Fibroblast of lung (primary cell): ENCODE data around the gene CEP131. TPM values are rescaled to one million over a fixed set of nuclear protein-coding genes. Genes with fewer than 3 reads are reported as not detected.
A peak's percentile ranks its signal among the peaks of the same experiment; 100 is the strongest.

Experiments
- DNase-seq, 2 donors: peaks; one replicate each; pipeline versions ENCODE4 v3.0.0 to v3.0.0-alpha.2; 2010; ENCODE audit warnings: low read depth in 2 of 2
- H2AFZ ChIP-seq: 2 replicates; pipeline ENCODE4 v1.5.1; 2012; ENCODE audit warnings: low read length, control low read depth, inconsistent platforms
- H3K27ac ChIP-seq: 2 replicates; pipeline ENCODE4 v1.5.1; 2011; ENCODE audit warnings: low read length, control low read depth; ENCODE audit not compliant: insufficient read depth
- H3K27me3 ChIP-seq: 2 replicates; pipeline ENCODE4 v1.5.1; 2011; ENCODE audit warnings: mild to moderate bottlenecking, low read length; ENCODE audit not compliant: control insufficient read depth, insufficient read depth
- H3K36me3 ChIP-seq: 2 replicates; pipeline ENCODE4 v1.5.1; 2011; ENCODE audit warnings: low read length; ENCODE audit not compliant: control insufficient read depth, insufficient read depth
- H3K4me1 ChIP-seq: 2 replicates; pipeline ENCODE4 v1.5.1; 2011; ENCODE audit warnings: low read length; ENCODE audit not compliant: control insufficient read depth, insufficient read depth; ENCODE audit errors: extremely low read depth
- H3K4me2 ChIP-seq: 2 replicates; pipeline ENCODE4 v1.5.1; 2011; ENCODE audit warnings: low read length, control low read depth; ENCODE audit not compliant: insufficient read depth; ENCODE audit errors: extremely low read depth
- H3K4me3 ChIP-seq, 4 experiments: fragments of 200-600 bp in 1 of 4; sonication (generic) in 1 of 4; replicated peaks in 1 of 4; 2 replicates each; pipeline ENCODE4 v1.5.1; 2011 to 2016; ENCODE audit warnings: low read length in 4 of 4, low read depth in 3 of 4, mild to moderate bottlenecking in 3 of 4, control low read depth in 2 of 4, inconsistent platforms in 1 of 4, mixed read lengths in 1 of 4; ENCODE audit not compliant: insufficient read depth in 1 of 4; ENCODE audit errors: control extremely low read depth in 1 of 4
- H3K79me2 ChIP-seq: 2 replicates; pipeline ENCODE4 v1.5.1; 2012; ENCODE audit warnings: mild to moderate bottlenecking, low read length, inconsistent platforms; ENCODE audit not compliant: control insufficient read depth, insufficient read depth
- H3K9ac ChIP-seq: 2 replicates; pipeline ENCODE4 v1.5.1; 2011; ENCODE audit warnings: mild to moderate bottlenecking, low read length, control low read depth; ENCODE audit not compliant: insufficient read depth
- H3K9me3 ChIP-seq: 2 replicates; pipeline ENCODE4 v1.5.1; 2012; ENCODE audit warnings: low read depth, low read length; ENCODE audit not compliant: control insufficient read depth, insufficient read depth
- H4K20me1 ChIP-seq: 2 replicates; pipeline ENCODE4 v1.5.1; 2011; ENCODE audit warnings: low read length; ENCODE audit not compliant: control insufficient read depth, insufficient read depth; ENCODE audit errors: extremely low read depth
- EZH2 ChIP-seq: IDR thresholded peaks from 2 replicates; pipeline ENCODE4 v1.5.1; 2012; ENCODE audit warnings: low read length, control low read depth, mild to moderate bottlenecking; ENCODE audit errors: missing control alignments
- polyA plus RNA-seq, 2 donors: library from polyadenylated mRNA; depleted of rRNA in 1 of 2; stranded (reverse) in 1 of 2; unstranded in 1 of 2; fragments of >200 nt; gene quantifications; 2 replicates each; pipeline ENCODE4 v1.2.1, GENCODE V29; 2011 to 2012; ENCODE audit warnings: missing spikeins in 1 of 2
- total RNA-seq: library from RNA; depleted of rRNA; stranded (reverse); fragments of >200 nt; gene quantifications from 2 replicates; pipeline ENCODE4 v1.2.1, GENCODE V29; 2014
- TF ChIP-seq, protein P1 (sequence below), 2 donors: IDR thresholded peaks in 1 of 2; conservative IDR thresholded peaks in 1 of 2; 1 replicate in 1 of 2; 2 replicates in 1 of 2; pipeline ENCODE4 v1.5.1; 2011 to 2012; ENCODE audit warnings: low read length in 2 of 2, control low read depth in 1 of 2, inconsistent platforms in 1 of 2, low read depth in 1 of 2, mild to moderate bottlenecking in 1 of 2

Gene CEP131
- total and polyA plus RNA-seq, 2 donors (not counting 1 experiment from before 2014, with no cell fraction given) = 2.0 to 7.4 TPM

- DNase-seq = peak; percentile 77 to 91
- H3K27ac ChIP-seq = no peak overlapping the region
- H3K27me3 ChIP-seq = no peaks in the 10 kb centered on the region
- peaks cover 21% of the 10 kb centered on the region for H3K36me3 ChIP-seq
- H2AFZ ChIP-seq = no peak overlapping the region
- peaks cover 6% of the 10 kb centered on the region for H3K79me2 ChIP-seq
- H3K4me1 ChIP-seq = no peaks in the 10 kb centered on the region
- H3K9me3 ChIP-seq = no peaks in the 10 kb centered on the region
- no peak overlapping the region for H3K9ac ChIP-seq
- H3K4me2 ChIP-seq = peak overlapping the region; percentile 78
- H3K4me3 ChIP-seq = peak overlapping the region in 2 of 4 experiments; percentile 17 to 23
- TF ChIP-seq, protein P1, sequence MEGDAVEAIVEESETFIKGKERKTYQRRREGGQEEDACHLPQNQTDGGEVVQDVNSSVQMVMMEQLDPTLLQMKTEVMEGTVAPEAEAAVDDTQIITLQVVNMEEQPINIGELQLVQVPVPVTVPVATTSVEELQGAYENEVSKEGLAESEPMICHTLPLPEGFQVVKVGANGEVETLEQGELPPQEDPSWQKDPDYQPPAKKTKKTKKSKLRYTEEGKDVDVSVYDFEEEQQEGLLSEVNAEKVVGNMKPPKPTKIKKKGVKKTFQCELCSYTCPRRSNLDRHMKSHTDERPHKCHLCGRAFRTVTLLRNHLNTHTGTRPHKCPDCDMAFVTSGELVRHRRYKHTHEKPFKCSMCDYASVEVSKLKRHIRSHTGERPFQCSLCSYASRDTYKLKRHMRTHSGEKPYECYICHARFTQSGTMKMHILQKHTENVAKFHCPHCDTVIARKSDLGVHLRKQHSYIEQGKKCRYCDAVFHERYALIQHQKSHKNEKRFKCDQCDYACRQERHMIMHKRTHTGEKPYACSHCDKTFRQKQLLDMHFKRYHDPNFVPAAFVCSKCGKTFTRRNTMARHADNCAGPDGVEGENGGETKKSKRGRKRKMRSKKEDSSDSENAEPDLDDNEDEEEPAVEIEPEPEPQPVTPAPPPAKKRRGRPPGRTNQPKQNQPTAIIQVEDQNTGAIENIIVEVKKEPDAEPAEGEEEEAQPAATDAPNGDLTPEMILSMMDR (conservative IDR thresholded peaks at IDR 0.05 in 1 of 2, IDR thresholded peaks at IDR 0.05 in 1 of 2; ENCODE audit: low read depth in 1 of 2, low read length in 2 of 2) = peak; percentile 56 to 81
- no peak for TF ChIP-seq EZH2
- no peaks in the 10 kb centered on the region for H4K20me1 ChIP-seq
These were observed 32.4 kb upstream of the CEP131 start for GRCh38 chr17:81254955-81255717.

- no peaks in the 10 kb centered on the region for H3K27me3 ChIP-seq
- no peaks in the 10 kb centered on the region for H3K9me3 ChIP-seq
- H3K4me3 ChIP-seq = no peak overlapping the region
- H3K79me2 ChIP-seq = peaks cover 6% of the 10 kb centered on the region
- no peaks in the 10 kb centered on the region for H3K4me1 ChIP-seq
- H3K9ac ChIP-seq = no peak overlapping the region
- no peak overlapping the region for H2AFZ ChIP-seq
- H3K27ac ChIP-seq = no peak overlapping the region
- H4K20me1 ChIP-seq = no peaks in the 10 kb centered on the region
- DNase-seq = peak; percentile 10 to 40
- H3K4me2 ChIP-seq = no peak overlapping the region
- TF ChIP-seq EZH2 = no peak
- TF ChIP-seq, protein P1 (conservative IDR thresholded peaks at IDR 0.05 in 1 of 2, IDR thresholded peaks at IDR 0.05 in 1 of 2; ENCODE audit: low read depth in 1 of 2, low read length in 2 of 2) = peak; percentile 64 to 65
- H3K36me3 ChIP-seq = peaks cover 12% of the 10 kb centered on the region
These were observed 30.8 kb upstream of the CEP131 start for GRCh38 chr17:81253358-81254131.

DNA sequence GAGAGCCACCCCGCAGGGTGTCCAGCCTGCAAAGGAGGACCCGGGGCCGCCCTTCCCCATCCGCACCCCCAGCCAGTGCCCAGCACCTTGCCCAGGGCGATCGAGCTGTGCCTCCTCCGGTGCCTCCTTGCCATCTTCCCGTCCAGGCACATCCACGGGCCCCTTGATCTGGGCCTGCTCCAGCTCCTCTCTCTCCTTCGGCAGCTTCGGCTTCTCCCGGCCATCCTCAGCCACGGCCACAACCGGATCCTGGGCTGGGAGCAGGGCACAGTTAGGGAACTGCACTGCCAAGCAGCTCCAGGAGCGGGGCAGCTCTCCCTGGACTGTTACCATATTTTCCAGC, 30.2 kb upstream of the CEP131 start:
- H3K9ac ChIP-seq = no peak overlapping the region
- peaks cover 6% of the 10 kb centered on the region for H3K79me2 ChIP-seq
- no peaks in the 10 kb centered on the region for H3K9me3 ChIP-seq
- no peaks in the 10 kb centered on the region for H3K4me1 ChIP-seq
- no peak overlapping the region for H3K27ac ChIP-seq
- H3K27me3 ChIP-seq = no peaks in the 10 kb centered on the region
- H4K20me1 ChIP-seq = no peaks in the 10 kb centered on the region
- no peak overlapping the region for H3K4me2 ChIP-seq
- no peak for DNase-seq
- no peak overlapping the region for H2AFZ ChIP-seq
- H3K4me3 ChIP-seq = no peak overlapping the region
- peaks cover 10% of the 10 kb centered on the region for H3K36me3 ChIP-seq
- TF ChIP-seq, protein P1 (conservative IDR thresholded peaks at IDR 0.05 in 1 of 2, IDR thresholded peaks at IDR 0.05 in 1 of 2; ENCODE audit: low read depth in 1 of 2, low read length in 2 of 2) = no peak
- no peak for TF ChIP-seq EZH2
